Stimulated activated CD8-positive, alpha-beta memory T cell treated with anti-CD3 and anti-CD28 coated beads, Interleukin-4, amount 100 ng/mL, for 24 hours (primary cell): ENCODE measurements around the gene VWA7.

Source experiments
- DNase-seq: peaks from one replicate; pipeline ENCODE4 v3.0.0-alpha.2; 2020; ENCODE audit warnings: low read depth

The VWA7 gene

GRCh38 chr6:31778193-31778592 is 1.1 kb upstream of the VWA7 start:
- no peak for DNase-seq

- no peak for DNase-seq
Measured at GRCh38 chr6:31777667-31778050, 531 bp upstream of the VWA7 start.

GRCh38 chr6:31776485-31776988 is 591 bp downstream of the VWA7 start:
- no peak for DNase-seq

GRCh38 chr6:31775633-31776484 is 1.3 kb downstream of the VWA7 start:
- no peak for DNase-seq

GRCh38 chr6:31775184-31775583 is 1.9 kb downstream of the VWA7 start:
- no peak for DNase-seq

- no peak for DNase-seq
Measured at GRCh38 chr6:31771992-31772358, 5.2 kb downstream of the VWA7 start.

GRCh38 chr6:31770860-31771259 is 6.3 kb downstream of the VWA7 start:
- no peak for DNase-seq

- peak; percentile 66 for DNase-seq
Measured at GRCh38 chr6:31769684-31770371, 7.3 kb downstream of the VWA7 start.

- DNase-seq, result no peak
Measured at GRCh38 chr6:31768363-31769257, 8.5 kb downstream of the VWA7 start.

GRCh38 chr6:31767096-31767645 is 10.0 kb downstream of the VWA7 start:
- DNase-seq, result no peak

GRCh38 chr6:31765910-31766794 is 11.0 kb downstream of the VWA7 start:
- no peak for DNase-seq

GRCh38 chr6:31765559-31765909 is 11.6 kb downstream of the VWA7 start:
- DNase-seq, result no peak

- no peak for DNase-seq
Measured at GRCh38 chr6:31764198-31764597, 12.9 kb downstream of the VWA7 start.

- no peak for DNase-seq
Measured at GRCh38 chr6:31763619-31763940, 13.5 kb downstream of the VWA7 start.

GRCh38 chr6:31762878-31763618 is 14.1 kb downstream of the VWA7 start:
- DNase-seq, result no peak

- no peak for DNase-seq
Measured at GRCh38 chr6:31762356-31762755, 14.8 kb downstream of the VWA7 start, which contains the start of gene SAPCD1. Gene SAPCD1, plus strand, starts transcription at chr6:31762656. Its CDS starts 399 bp downstream, at chr6:31763055.

GRCh38 chr6:31761343-31761742 is 15.8 kb downstream of the VWA7 start:
- DNase-seq, result no peak

GRCh38 chr6:31760790-31761189 is 16.3 kb downstream of the VWA7 start:
- no peak for DNase-seq

- DNase-seq, result no peak
Measured at GRCh38 chr6:31758281-31758680, 18.8 kb downstream of the VWA7 start.

- no peak for DNase-seq
Measured at GRCh38 chr6:31752739-31753319, 24.3 kb downstream of the VWA7 start.
